Liver (tissue), 9 donors: ENCODE data around the gene KLHL30. TPM values are rescaled to one million over a fixed set of nuclear protein-coding genes. Genes with fewer than 3 reads are reported as not detected.

Experiments
- DNase-seq: peaks from one replicate; pipeline ENCODE4 v3.0.0-alpha.2; 2017; ENCODE audit warnings: low spot score
- H3K27ac ChIP-seq, 2 donors: one replicate each; pipeline ENCODE4 v1.7.0; 2013; ENCODE audit warnings: inconsistent platforms in 2 of 2, low read length in 2 of 2, control low read depth in 1 of 2, low read depth in 1 of 2, mild to moderate bottlenecking in 1 of 2
- H3K27me3 ChIP-seq, 4 donors: one replicate each; pipeline versions ENCODE4 v1.6.1 to v1.7.0; 2013; ENCODE audit warnings: low read length in 3 of 4, inconsistent platforms in 1 of 4, mild to moderate bottlenecking in 1 of 4, moderate library complexity in 1 of 4; ENCODE audit not compliant: control insufficient read depth in 4 of 4, insufficient read depth in 4 of 4
- H3K36me3 ChIP-seq, 4 donors: one replicate each; pipeline versions ENCODE4 v1.6.1 to v1.7.0; 2013; ENCODE audit warnings: low read length in 3 of 4, mild to moderate bottlenecking in 3 of 4, low read depth in 1 of 4, moderate library complexity in 1 of 4; ENCODE audit not compliant: control insufficient read depth in 4 of 4, insufficient read depth in 3 of 4
- H3K4me1 ChIP-seq, 4 donors: one replicate each; pipeline versions ENCODE4 v1.6.1 to v1.7.0; 2013; ENCODE audit warnings: low read length in 3 of 4, mild to moderate bottlenecking in 3 of 4, moderate library complexity in 1 of 4; ENCODE audit not compliant: control insufficient read depth in 4 of 4, insufficient read depth in 4 of 4
- H3K4me3 ChIP-seq, 3 donors: one replicate each; pipeline versions ENCODE4 v1.6.1 to v1.7.0; 2013; ENCODE audit warnings: low read length in 3 of 3, control low read depth in 1 of 3, low read depth in 1 of 3, mild to moderate bottlenecking in 1 of 3
- H3K9ac ChIP-seq, 2 donors: one replicate each; pipeline ENCODE4 v1.7.0; 2013; ENCODE audit warnings: low read length in 2 of 2, mild to moderate bottlenecking in 2 of 2, moderate library complexity in 2 of 2, control low read depth in 1 of 2, low read depth in 1 of 2
- H3K9me3 ChIP-seq, 4 donors: one replicate each; pipeline versions ENCODE4 v1.6.1 to v1.7.0; 2013; ENCODE audit warnings: low read length in 3 of 4; ENCODE audit not compliant: control insufficient read depth in 4 of 4
- EGR1 ChIP-seq, 2 donors: IDR thresholded peaks; 2 replicates each; pipeline ENCODE4 v1.6.1; 2016 to 2018; ENCODE audit warnings: antibody characterized with exemption in 2 of 2, low read depth in 2 of 2
- FOXA1 ChIP-seq: IDR thresholded peaks from 2 replicates; pipeline ENCODE4 v1.6.1; 2016; ENCODE audit warnings: antibody characterized with exemption
- FOXA2 ChIP-seq: IDR thresholded peaks from 2 replicates; pipeline ENCODE4 v1.6.1; 2016; ENCODE audit warnings: antibody characterized with exemption
- GABPA ChIP-seq, 2 donors: IDR thresholded peaks in 1 of 2; conservative IDR thresholded peaks in 1 of 2; 2 replicates each; pipeline ENCODE4 v1.6.1; 2016; ENCODE audit warnings: antibody characterized with exemption in 2 of 2, mild to moderate bottlenecking in 1 of 2, moderate library complexity in 1 of 2
- HNF4A ChIP-seq, 2 donors: conservative IDR thresholded peaks; 2 replicates each; pipeline ENCODE4 v1.6.1; 2016; ENCODE audit warnings: antibody characterized with exemption in 2 of 2, mild to moderate bottlenecking in 2 of 2
- HNF4G ChIP-seq: IDR thresholded peaks from 2 replicates; pipeline ENCODE4 v1.6.1; 2016; ENCODE audit warnings: antibody characterized with exemption
- JUND ChIP-seq, 2 donors: IDR thresholded peaks; 2 replicates each; pipeline ENCODE4 v1.6.1; 2016; ENCODE audit warnings: antibody characterized with exemption in 2 of 2
- MAX ChIP-seq: IDR thresholded peaks from 2 replicates; pipeline ENCODE4 v1.6.1; 2016; ENCODE audit warnings: antibody characterized with exemption
- NR2F2 ChIP-seq: IDR thresholded peaks from 2 replicates; pipeline ENCODE4 v1.6.1; 2016; ENCODE audit warnings: antibody characterized with exemption
- RAD21 ChIP-seq, 2 donors: IDR thresholded peaks; 2 replicates each; pipeline ENCODE4 v1.6.1; 2016; ENCODE audit warnings: antibody characterized with exemption in 2 of 2, mild to moderate bottlenecking in 2 of 2
- REST ChIP-seq: IDR thresholded peaks from 2 replicates; pipeline ENCODE4 v1.6.1; 2016; ENCODE audit warnings: antibody characterized with exemption, mild to moderate bottlenecking
- RXRA ChIP-seq, 2 donors: IDR thresholded peaks; 2 replicates each; pipeline ENCODE4 v1.6.1; 2017 to 2018; ENCODE audit warnings: antibody characterized with exemption in 2 of 2, mild to moderate bottlenecking in 1 of 2
- SP1 ChIP-seq: IDR thresholded peaks from 2 replicates; pipeline ENCODE4 v1.6.1; 2018; ENCODE audit warnings: antibody characterized with exemption, mild to moderate bottlenecking
- TAF1 ChIP-seq: conservative IDR thresholded peaks from 2 replicates; pipeline ENCODE4 v1.6.1; 2016; ENCODE audit warnings: antibody characterized with exemption, mild to moderate bottlenecking
- YY1 ChIP-seq: IDR thresholded peaks from 2 replicates; pipeline ENCODE4 v1.6.1; 2016; ENCODE audit warnings: antibody characterized with exemption, mild to moderate bottlenecking
- WGBS: extraction: QIAGEN DNeasy Blood & Tissue Kit; methylation state at CpG from one replicate; pipeline ENCODE4 v1.1.7; 2013; 5-methylcytosine and 5-hydroxymethylcytosine counted together
- polyA plus RNA-seq, 2 donors: library from polyadenylated mRNA; stranded (reverse) in 1 of 2; unstranded in 1 of 2; fragments of 200-250 nt in 1 of 2; fragments of >200 nt in 1 of 2; fragmentation: Nextera tagmentation in 1 of 2; extraction: Ambion mirVana in 1 of 2; gene quantifications; one replicate each; pipeline versions ENCODE4 v1.2.1 to v1.2.3, GENCODE V29; 2013 to 2015
- total RNA-seq, 2 donors: library from RNA; depleted of rRNA; stranded (reverse); fragments of >200 nt; gene quantifications; one replicate each; pipeline ENCODE4 v1.2.3, GENCODE V29; 2014
- TF ChIP-seq, protein P1 (sequence below): fragments of 150-350 bp; IDR thresholded peaks from 2 replicates; pipeline ENCODE4 v1.5.1; 2017; ENCODE audit warnings: improper control_type of control experiment, low read depth, low read length; ENCODE audit not compliant: missing input control
- TF ChIP-seq, protein P2 (sequence below): IDR thresholded peaks from 2 replicates; pipeline ENCODE4 v1.6.1; 2016; ENCODE audit warnings: antibody characterized with exemption
- TF ChIP-seq, protein P3 (sequence below): IDR thresholded peaks from 2 replicates; pipeline ENCODE4 v1.6.1; 2016; ENCODE audit warnings: antibody characterized with exemption
- donor health status: healthy.
- donor health status: healthy.
- donor health status: healthy.
- donor health status: healthy.
- donor health status: healthy.

KLHL30 gene
- total and polyA plus RNA-seq, 4 donors, result 0.05 to 0.08 TPM; not detected in 2

DNA sequence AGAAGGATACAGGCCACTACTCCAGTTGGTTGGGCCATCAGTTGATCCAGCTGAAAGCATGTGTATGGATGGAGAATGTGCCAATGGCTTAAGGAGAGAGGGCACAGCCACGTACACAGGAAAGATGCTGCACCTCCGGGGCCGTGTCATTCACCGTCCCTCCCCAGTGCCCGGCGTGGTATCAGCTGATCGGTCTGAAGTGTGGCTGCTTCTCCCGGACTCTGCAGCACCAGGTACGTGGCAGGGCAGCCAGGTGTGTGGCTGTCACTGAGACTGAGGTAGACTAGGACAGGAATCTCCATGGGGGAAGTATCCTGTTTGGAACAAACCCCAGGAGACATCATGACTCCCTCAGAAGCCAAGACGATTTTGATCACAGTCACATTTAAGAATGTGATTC is 16.1 kb downstream of the KLHL30 start:
- H3K27me3 ChIP-seq, result no peaks in the 10 kb centered on the region
- H3K4me3 ChIP-seq, result no peak overlapping the region
- TF ChIP-seq MAX, result no peak
- TF ChIP-seq EGR1 (IDR thresholded peaks at IDR 0.05; ENCODE audit: low read depth in 2 of 2), result no peak
- no peak for TF ChIP-seq RAD21 (IDR thresholded peaks at IDR 0.05)
- no peak for TF ChIP-seq JUND (IDR thresholded peaks at IDR 0.05)
- TF ChIP-seq, protein P1, sequence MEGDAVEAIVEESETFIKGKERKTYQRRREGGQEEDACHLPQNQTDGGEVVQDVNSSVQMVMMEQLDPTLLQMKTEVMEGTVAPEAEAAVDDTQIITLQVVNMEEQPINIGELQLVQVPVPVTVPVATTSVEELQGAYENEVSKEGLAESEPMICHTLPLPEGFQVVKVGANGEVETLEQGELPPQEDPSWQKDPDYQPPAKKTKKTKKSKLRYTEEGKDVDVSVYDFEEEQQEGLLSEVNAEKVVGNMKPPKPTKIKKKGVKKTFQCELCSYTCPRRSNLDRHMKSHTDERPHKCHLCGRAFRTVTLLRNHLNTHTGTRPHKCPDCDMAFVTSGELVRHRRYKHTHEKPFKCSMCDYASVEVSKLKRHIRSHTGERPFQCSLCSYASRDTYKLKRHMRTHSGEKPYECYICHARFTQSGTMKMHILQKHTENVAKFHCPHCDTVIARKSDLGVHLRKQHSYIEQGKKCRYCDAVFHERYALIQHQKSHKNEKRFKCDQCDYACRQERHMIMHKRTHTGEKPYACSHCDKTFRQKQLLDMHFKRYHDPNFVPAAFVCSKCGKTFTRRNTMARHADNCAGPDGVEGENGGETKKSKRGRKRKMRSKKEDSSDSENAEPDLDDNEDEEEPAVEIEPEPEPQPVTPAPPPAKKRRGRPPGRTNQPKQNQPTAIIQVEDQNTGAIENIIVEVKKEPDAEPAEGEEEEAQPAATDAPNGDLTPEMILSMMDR, result no peak
- TF ChIP-seq TAF1, result no peak
- TF ChIP-seq RXRA (IDR thresholded peaks at IDR 0.05), result no peak
- no peak for TF ChIP-seq HNF4A (conservative IDR thresholded peaks at IDR 0.05)
- no peak for TF ChIP-seq HNF4G
- no peak for TF ChIP-seq SP1
- no peak for TF ChIP-seq REST
- TF ChIP-seq GABPA (IDR thresholded peaks at IDR 0.05 in 1 of 2, conservative IDR thresholded peaks at IDR 0.05 in 1 of 2), result no peak
- TF ChIP-seq NR2F2, result no peak
- no peak for TF ChIP-seq YY1
- TF ChIP-seq, protein P2, sequence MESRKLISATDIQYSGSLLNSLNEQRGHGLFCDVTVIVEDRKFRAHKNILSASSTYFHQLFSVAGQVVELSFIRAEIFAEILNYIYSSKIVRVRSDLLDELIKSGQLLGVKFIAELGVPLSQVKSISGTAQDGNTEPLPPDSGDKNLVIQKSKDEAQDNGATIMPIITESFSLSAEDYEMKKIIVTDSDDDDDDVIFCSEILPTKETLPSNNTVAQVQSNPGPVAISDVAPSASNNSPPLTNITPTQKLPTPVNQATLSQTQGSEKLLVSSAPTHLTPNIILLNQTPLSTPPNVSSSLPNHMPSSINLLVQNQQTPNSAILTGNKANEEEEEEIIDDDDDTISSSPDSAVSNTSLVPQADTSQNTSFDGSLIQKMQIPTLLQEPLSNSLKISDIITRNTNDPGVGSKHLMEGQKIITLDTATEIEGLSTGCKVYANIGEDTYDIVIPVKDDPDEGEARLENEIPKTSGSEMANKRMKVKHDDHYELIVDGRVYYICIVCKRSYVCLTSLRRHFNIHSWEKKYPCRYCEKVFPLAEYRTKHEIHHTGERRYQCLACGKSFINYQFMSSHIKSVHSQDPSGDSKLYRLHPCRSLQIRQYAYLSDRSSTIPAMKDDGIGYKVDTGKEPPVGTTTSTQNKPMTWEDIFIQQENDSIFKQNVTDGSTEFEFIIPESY, result no peak
- no peak for TF ChIP-seq FOXA1
- TF ChIP-seq, protein P3, sequence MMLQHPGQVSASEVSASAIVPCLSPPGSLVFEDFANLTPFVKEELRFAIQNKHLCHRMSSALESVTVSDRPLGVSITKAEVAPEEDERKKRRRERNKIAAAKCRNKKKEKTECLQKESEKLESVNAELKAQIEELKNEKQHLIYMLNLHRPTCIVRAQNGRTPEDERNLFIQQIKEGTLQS, result no peak
- TF ChIP-seq FOXA2, result no peak
- DNase-seq, result no peak
- no peaks in the 10 kb centered on the region for H3K36me3 ChIP-seq
- H3K9ac ChIP-seq, result no peak overlapping the region
- no peaks in the 10 kb centered on the region for H3K9me3 ChIP-seq
- WGBS, result 95% methylated on average over 10 of the region's 10 CpGs
- no peak overlapping the region for H3K27ac ChIP-seq
- H3K4me1 ChIP-seq, result peaks cover 0 to 5% (median 2%) of the 10 kb centered on the region in 4 donors
